Heart right ventricle (tissue), 16 donors: ENCODE data around the gene PAIP1. TPM values are rescaled to one million over a fixed set of nuclear protein-coding genes. Genes with fewer than 3 reads are reported as not detected.
"Not testable (repeated sequence)": the region's sequence is repeated elsewhere in the genome, so short reads cannot be mapped to it uniquely, and the experiment has no call there.

Experiments
- ATAC-seq, 8 donors: fragments of 200-7000 bp; cut with Tn5 transposase; one replicate each; pipeline ENCODE4 v1.9.1; 2020; ENCODE audit warnings: mild to moderate bottlenecking in 8 of 8, moderate library complexity in 8 of 8, moderate number of reproducible peaks in 1 of 8
- DNase-seq, 2 donors: peaks; one replicate each; pipeline ENCODE4 v3.0.0-alpha.2; 2020
- H3K27ac ChIP-seq, 10 donors: fragments of 200-600 bp; sonication (generic) in 2 of 10; one replicate each; pipeline versions ENCODE4 v1.5.0 to v1.8.0; 2020 to 2022; ENCODE audit warnings: mild to moderate bottlenecking in 3 of 10
- H3K27me3 ChIP-seq, 7 donors: fragments of 200-600 bp; one replicate each; pipeline ENCODE4 v1.8.0; 2021 to 2022; ENCODE audit warnings: mild to moderate bottlenecking in 2 of 7
- H3K36me3 ChIP-seq, 9 donors: fragments of 200-600 bp; sonication (generic) in 1 of 9; one replicate each; pipeline versions ENCODE4 v1.5.0 to v1.8.0; 2020 to 2022; ENCODE audit warnings: mild to moderate bottlenecking in 2 of 9
- H3K4me1 ChIP-seq, 9 donors: fragments of 200-600 bp; sonication (generic) in 1 of 9; one replicate each; pipeline versions ENCODE4 v1.5.0 to v1.8.0; 2020 to 2022; ENCODE audit warnings: mild to moderate bottlenecking in 4 of 9
- H3K4me3 ChIP-seq, 10 donors: fragments of 200-600 bp; sonication (generic) in 2 of 10; one replicate each; pipeline versions ENCODE4 v1.5.0 to v1.8.0; 2020 to 2022; ENCODE audit warnings: mild to moderate bottlenecking in 7 of 10, moderate library complexity in 2 of 10
- H3K9me3 ChIP-seq, 11 donors: fragments of 200-600 bp in 10 of 11; sonication (generic) in 2 of 11; one replicate each; pipeline versions ENCODE4 v1.5.0 to v1.8.0; 2013 to 2022; ENCODE audit warnings: mild to moderate bottlenecking in 2 of 11, control low read depth in 1 of 11, moderate library complexity in 1 of 11
- WGBS, 2 donors: extraction: QIAGEN DNeasy Blood & Tissue Kit; methylation state at CpG; one replicate each; pipeline ENCODE4 v1.1.7; 2013; ENCODE audit warnings: inconsistent platforms in 1 of 2; 5-methylcytosine and 5-hydroxymethylcytosine counted together
- intact Hi-C, 10 donors: fragments of 100-400 bp; cut with DNase I; formaldehyde crosslinking; loops; one replicate each; pipeline versions ENCODE4 v1.11.1 to v1.14.2; 2022
- polyA plus RNA-seq, 2 donors: library from polyadenylated mRNA; stranded (reverse); fragments of 200-250 nt; gene quantifications; one replicate each; pipeline ENCODE4 v1.2.3, GENCODE V29; 2013
- total RNA-seq, 10 donors: library from RNA; stranded (reverse); fragmentation: NEBNext Ultra II Directional in 3 of 10; extraction: Animal tissue kit (Norgen Biotek cat#: 25700) in 3 of 10; gene quantifications; one replicate each; pipeline versions ENCODE4 v1.2.1 to v1.2.4, GENCODE V29; 2021 to 2023
- TF ChIP-seq, protein P1 (sequence below), 9 donors: fragments of 200-600 bp; sonication (generic) in 2 of 9; IDR thresholded peaks; one replicate each; pipeline versions ENCODE4 v1.5.0 to v1.8.0; 2021 to 2022; ENCODE audit warnings: antibody characterized with exemption in 9 of 9, mild to moderate bottlenecking in 5 of 9, moderate library complexity in 1 of 9
- donor health status: Arrhythmogenic right ventricular cardiomyopathy.
- donor health status: ischemic (EF 13 %, LVEDD 7.1; RV severe dilation, severe dysfunction).
- donor health status: healthy with polysubstance abuse.
- donor health status: DM: no; HTN: yes; CAD: no.
- donor health status: DM: no; HTN: no; CAD: no.
- donor health status: ischemic (EF 25% LVEDD 6.9; RV normal size, moderate dysfunction).
- donor health status: ischemic (EF 25% LVEDD 5.7; RV mildly dilated, moderate dysfunction).
- donor health status: healthy.
- donor health status: DM: yes; HTN: yes; CAD: no.
- donor health status: Ischemic cardiomyopathy.
- donor health status: ischemic (EF 35%, LVEDD 5.7; RV mildly dilated, moderate dysfunction).
- donor health status: nonischemic (EF 11% LVEDD 7.7; RV severe dilation, severe dysfunction).
- donor health status: DM: yes; HTN: yes; CAD: no.
- donor health status: PGD.
- donor health status: ischemic (EF 29% LVEDD 5.4; RV normal size, mild dysfunction).
- donor health status: nonischemic (EF 23%, LVEDD 6.1; RV moderate dilation, normal function).

The PAIP1 gene
- total and polyA plus RNA-seq, 12 donors = 51.1 to 162 (median 133) TPM

DNA sequence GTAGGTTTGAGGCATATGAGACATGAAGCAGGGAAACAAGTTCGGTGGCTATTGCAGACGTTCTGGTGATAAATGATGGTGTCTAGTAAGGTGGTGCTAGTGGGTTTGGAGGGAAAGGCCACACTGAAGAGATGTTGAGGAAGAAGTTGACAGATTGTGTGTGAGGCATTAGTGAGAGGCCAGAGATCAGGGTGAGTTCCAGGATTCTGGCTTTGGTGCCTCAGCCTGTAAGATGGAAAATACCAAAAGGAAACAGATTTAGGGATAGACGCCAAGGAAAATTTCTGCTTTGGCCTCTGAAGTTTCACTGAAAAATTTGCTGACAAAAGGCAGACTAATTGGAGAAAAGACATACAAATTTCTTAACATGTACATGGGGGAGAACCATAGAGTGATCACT, 6.4 kb upstream of the PAIP1 start:
- no peaks in the 10 kb centered on the region for H3K36me3 ChIP-seq
- TF ChIP-seq, protein P1, sequence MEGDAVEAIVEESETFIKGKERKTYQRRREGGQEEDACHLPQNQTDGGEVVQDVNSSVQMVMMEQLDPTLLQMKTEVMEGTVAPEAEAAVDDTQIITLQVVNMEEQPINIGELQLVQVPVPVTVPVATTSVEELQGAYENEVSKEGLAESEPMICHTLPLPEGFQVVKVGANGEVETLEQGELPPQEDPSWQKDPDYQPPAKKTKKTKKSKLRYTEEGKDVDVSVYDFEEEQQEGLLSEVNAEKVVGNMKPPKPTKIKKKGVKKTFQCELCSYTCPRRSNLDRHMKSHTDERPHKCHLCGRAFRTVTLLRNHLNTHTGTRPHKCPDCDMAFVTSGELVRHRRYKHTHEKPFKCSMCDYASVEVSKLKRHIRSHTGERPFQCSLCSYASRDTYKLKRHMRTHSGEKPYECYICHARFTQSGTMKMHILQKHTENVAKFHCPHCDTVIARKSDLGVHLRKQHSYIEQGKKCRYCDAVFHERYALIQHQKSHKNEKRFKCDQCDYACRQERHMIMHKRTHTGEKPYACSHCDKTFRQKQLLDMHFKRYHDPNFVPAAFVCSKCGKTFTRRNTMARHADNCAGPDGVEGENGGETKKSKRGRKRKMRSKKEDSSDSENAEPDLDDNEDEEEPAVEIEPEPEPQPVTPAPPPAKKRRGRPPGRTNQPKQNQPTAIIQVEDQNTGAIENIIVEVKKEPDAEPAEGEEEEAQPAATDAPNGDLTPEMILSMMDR (IDR thresholded peaks at IDR 0.05) = no peak
- intact Hi-C loops = no loop called here
- WGBS, 2 donors = 62 to 77% methylated on average over 3 of the region's 3 CpGs
- peak overlapping the region in 1 of 10 donors; percentile 21 for H3K27ac ChIP-seq
- H3K4me1 ChIP-seq = peaks cover 0 to 3% (median 0%) of the 10 kb centered on the region in 9 donors
- H3K4me3 ChIP-seq = no peak overlapping the region
- H3K27me3 ChIP-seq = no peaks in the 10 kb centered on the region
- ATAC-seq (peak in 1 of 8 donors; percentile 39), DNase-seq (no peak)
- H3K9me3 ChIP-seq = no peaks in the 10 kb centered on the region

DNA sequence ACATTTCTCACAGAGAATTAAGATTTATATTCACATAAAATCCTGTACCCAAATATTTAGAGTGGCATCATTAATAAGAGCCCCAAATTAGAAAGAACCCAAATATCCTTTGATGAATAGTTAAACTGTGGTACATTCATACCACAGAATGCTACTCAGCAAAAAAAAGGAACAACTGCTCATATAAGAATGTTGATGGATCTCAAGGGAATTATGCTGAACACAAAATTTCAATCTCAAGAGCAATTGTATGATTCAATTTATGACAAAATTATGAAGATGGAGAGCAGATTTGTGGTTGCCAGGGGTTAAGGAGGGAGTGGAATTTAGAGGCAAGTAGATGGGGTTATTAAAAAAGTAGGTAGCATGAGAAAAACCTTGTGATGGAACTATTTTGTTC, 4.5 kb upstream of the PAIP1 start:
- no peak overlapping the region for H3K27ac ChIP-seq
- ATAC-seq (no peak), DNase-seq (no peak)
- H3K27me3 ChIP-seq = no peaks in the 10 kb centered on the region
- H3K4me3 ChIP-seq = no peak overlapping the region
- H3K4me1 ChIP-seq = peaks cover 0 to 7% (median 0%) of the 10 kb centered on the region in 9 donors
- no peaks in the 10 kb centered on the region for H3K9me3 ChIP-seq
- intact Hi-C loops = no loop called here
- TF ChIP-seq, protein P1 (IDR thresholded peaks at IDR 0.05) = no peak
- H3K36me3 ChIP-seq = no peaks in the 10 kb centered on the region

DNA sequence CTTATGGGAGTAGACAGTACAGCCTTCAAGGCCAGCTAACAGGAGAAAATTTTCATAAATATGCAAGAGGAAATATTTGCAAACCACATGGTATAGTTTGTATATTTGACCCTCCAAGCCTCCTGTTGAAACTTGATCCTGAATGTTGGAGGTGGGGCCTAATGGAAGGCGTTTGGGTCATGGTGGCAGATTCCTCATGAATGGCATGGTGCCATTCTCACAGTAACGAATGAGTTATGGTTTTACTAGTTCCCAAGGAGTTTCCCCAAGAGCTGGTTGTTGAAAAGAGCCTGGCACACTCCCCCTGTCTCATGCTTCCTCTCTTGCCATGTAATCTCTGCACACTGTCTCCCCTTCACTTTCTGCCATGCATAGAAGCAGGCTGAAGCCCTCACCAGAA, 3.3 kb upstream of the PAIP1 start:
- DNase-seq = no peak
- intact Hi-C loops = no loop called here
- TF ChIP-seq, protein P1 (IDR thresholded peaks at IDR 0.05) = no peak
- Histone ChIP-seq H3K4me1 (peaks cover 0 to 17% (median 9%) of the 10 kb centered on the region in 9 donors), H3K9me3 (no peaks in the 10 kb centered on the region), H3K36me3 (peaks cover 0 to 2% (median 0%) of the 10 kb centered on the region in 9 donors), H3K27ac (peak overlapping the region in 1 of 10 donors; percentile 7), H3K4me3 (no peak overlapping the region), H3K27me3 (no peaks in the 10 kb centered on the region)
- no peak for ATAC-seq
- 21 to 30% methylated on average over 2 of the region's 2 CpGs for WGBS, 2 donors

DNA sequence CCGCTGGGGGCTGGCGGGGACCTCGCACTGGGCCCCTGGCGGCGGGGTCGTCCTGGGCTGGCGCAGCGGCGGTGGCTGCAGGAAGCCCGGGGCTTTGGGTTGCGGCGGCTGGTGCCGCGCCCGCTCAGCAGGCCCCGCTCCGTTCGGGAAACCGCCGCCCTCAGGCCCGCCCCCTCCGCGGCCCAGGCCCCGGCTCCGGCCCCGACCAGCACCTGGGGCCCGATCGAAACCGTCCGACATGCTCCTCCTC, 345 bp downstream of the PAIP1 start:
- not testable (repeated sequence) for DNase-seq
- intact Hi-C loops = loop anchor here in 8 of 10 donors (2.0 to 10.0 kb wide), 5 partner anchors 39 to 72 kb away; partner anchors contain the start of genes NNT (in 8 of the 8) and C5orf34 (in 1 of the 8)
- WGBS, 2 donors = 1 to 2% methylated on average over 16 to 26 of the region's 30 CpGs

DNA sequence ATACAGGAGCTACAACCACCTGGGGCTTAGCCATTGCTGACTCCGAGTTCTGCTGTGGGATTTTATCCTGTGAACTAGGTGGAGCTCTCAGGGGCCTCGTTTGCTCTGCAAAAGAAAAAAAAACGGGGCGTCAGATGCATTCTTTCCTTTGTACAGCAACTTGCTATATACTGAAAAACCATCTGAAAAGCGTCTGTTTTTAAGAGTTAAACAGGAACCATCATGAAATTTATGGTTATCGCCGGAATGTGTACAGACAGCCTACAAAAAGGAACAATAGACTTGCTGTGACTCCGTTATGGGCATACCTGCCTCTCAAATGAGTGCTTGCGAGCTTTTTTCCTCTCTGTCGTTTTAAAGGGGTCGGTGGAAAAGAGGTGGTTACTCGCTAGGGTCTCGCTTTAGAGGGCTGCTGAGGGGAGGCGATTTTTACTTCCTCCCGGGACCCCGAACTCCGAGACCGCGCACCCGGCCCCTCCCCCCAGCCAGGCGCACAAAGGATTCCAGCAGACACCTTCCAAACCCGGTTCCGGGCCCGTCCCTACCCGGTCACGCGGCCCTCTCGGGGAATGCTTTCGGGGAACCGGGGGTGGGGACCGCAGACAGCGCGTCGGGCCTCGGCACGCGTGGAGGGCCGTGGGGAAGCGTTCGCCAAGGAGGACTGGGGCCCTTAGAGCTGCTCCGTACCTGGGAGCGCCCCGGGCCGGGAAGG, 826 bp downstream of the PAIP1 start:
- peak overlapping the region; percentile 93 to 99 (median 98) for H3K27ac ChIP-seq
- ATAC-seq (peak in 7 of 8 donors; percentile 54 to 73 (median 65)), DNase-seq (peak; percentile 60 to 65)
- TF ChIP-seq, protein P1 (IDR thresholded peaks at IDR 0.05) = no peak
- intact Hi-C loops = loop anchor here in 9 of 10 donors (2.0 to 10.0 kb wide), 5 partner anchors 39 to 71 kb away; partner anchors contain the start of genes NNT (in 9 of the 9) and C5orf34 (in 1 of the 9)
- peaks cover 0 to 42% (median 0%) of the 10 kb centered on the region in 9 donors for H3K36me3 ChIP-seq
- H3K27me3 ChIP-seq = no peaks in the 10 kb centered on the region
- 1% methylated on average over 37 to 44 of the region's 44 CpGs for WGBS, 2 donors
- H3K4me1 ChIP-seq = peaks cover 0 to 58% (median 45%) of the 10 kb centered on the region in 9 donors
- peak overlapping the region; percentile 70 to 94 (median 84) for H3K4me3 ChIP-seq
- no peaks in the 10 kb centered on the region for H3K9me3 ChIP-seq

More for the DNA sequence above, 345 bp downstream of the PAIP1 start:
- not testable (repeated sequence) for H3K9me3 ChIP-seq, H3K27me3 ChIP-seq
- ATAC-seq = peak in 7 of 8 donors; percentile 80 to 95 (median 93)
- Histone ChIP-seq H3K27ac (peak overlapping the region; percentile 93 to 99 (median 98)), H3K4me1 (peaks cover 0 to 53% (median 43%) of the 10 kb centered on the region in 9 donors), H3K4me3 (peak overlapping the region; percentile 70 to 94 (median 84)), H3K36me3 (peaks cover 0 to 38% (median 0%) of the 10 kb centered on the region in 9 donors)
